CD4-positive, alpha-beta T cell (primary cell): ENCODE measurements around the gene MEFV. TPM values are rescaled to one million over a fixed set of nuclear protein-coding genes. Genes with fewer than 3 reads are reported as not detected.
"Not testable (repeated sequence)": the region's sequence is repeated elsewhere in the genome, so short reads cannot be mapped to it uniquely, and the experiment has no call there.

Experiments
- ATAC-seq: fragments of 200-7000 bp; cut with Tn5 transposase; one replicate; pipeline ENCODE4 v1.10.0; 2022; ENCODE audit warnings: mild to moderate bottlenecking; ENCODE audit not compliant: poor library complexity
- CTCF ChIA-PET: fragments of 350-600 bp; sonication (Branson Sonifier 250); formaldehyde crosslinking; loops from one replicate; lab custom pipeline; 2021; ENCODE audit warnings: antibody characterized with exemption, inconsistent platforms; lab: Charles Lee
- POLR2A ChIA-PET: fragments of 350-600 bp; sonication (Branson Sonifier 250); formaldehyde crosslinking; loops from one replicate; lab custom pipeline; 2021; ENCODE audit warnings: antibody characterized with exemption, inconsistent platforms; lab: Charles Lee
- DNase-seq, 14 experiments: peaks; one replicate each; pipeline ENCODE4 v3.0.0-alpha.2; 2013 to 2020; ENCODE audit warnings: mixed read lengths in 2 of 14
- H3K27ac ChIP-seq, 2 donors: one replicate each; pipeline versions ENCODE4 v1.5.1 to v1.7.0; 2013; ENCODE audit warnings: low read length in 2 of 2, low read depth in 1 of 2, mild to moderate bottlenecking in 1 of 2
- H3K27me3 ChIP-seq, 2 experiments: 1 replicate in 1 of 2; 2 replicates in 1 of 2; pipeline versions ENCODE4 v1.6.1 to v1.7.0; 2013; ENCODE audit warnings: low read length in 2 of 2, control low read depth in 1 of 2, mild to moderate bottlenecking in 1 of 2, moderate library complexity in 1 of 2; ENCODE audit not compliant: insufficient read depth in 2 of 2, control insufficient read depth in 1 of 2
- H3K36me3 ChIP-seq: one replicate; pipeline ENCODE4 v1.6.1; 2013; ENCODE audit warnings: low read length, control low read depth; ENCODE audit not compliant: insufficient read depth
- H3K4me1 ChIP-seq: one replicate; pipeline ENCODE4 v1.6.1; 2013; ENCODE audit warnings: low read length, control low read depth; ENCODE audit not compliant: insufficient read depth
- H3K4me3 ChIP-seq: one replicate; pipeline ENCODE4 v1.5.1; 2013; ENCODE audit warnings: mild to moderate bottlenecking, low read length, moderate library complexity
- H3K9me3 ChIP-seq, 2 experiments: 1 replicate in 1 of 2; 2 replicates in 1 of 2; pipeline versions ENCODE4 v1.6.1 to v1.7.0; 2013; ENCODE audit warnings: low read length in 2 of 2, mild to moderate bottlenecking in 2 of 2, control low read depth in 1 of 2, moderate library complexity in 1 of 2; ENCODE audit not compliant: control insufficient read depth in 1 of 2, insufficient read depth in 1 of 2
- H3K27ac Mint-ChIP-seq: one replicate; pipeline ENCODE4 v1.8.0; 2020; ENCODE audit warnings: mixed read lengths
- H3K27me3 Mint-ChIP-seq: one replicate; pipeline ENCODE4 v1.8.0; 2021; ENCODE audit warnings: mixed read lengths
- H3K36me3 Mint-ChIP-seq: one replicate; pipeline ENCODE4 v1.8.0; 2021; ENCODE audit warnings: low read depth, mixed read lengths
- H3K4me1 Mint-ChIP-seq: one replicate; pipeline ENCODE4 v1.8.0; 2021; ENCODE audit warnings: low read depth, mixed read lengths
- H3K4me3 Mint-ChIP-seq: one replicate; pipeline ENCODE4 v1.8.0; 2020; ENCODE audit warnings: mild to moderate bottlenecking, mixed read lengths
- H3K9me3 Mint-ChIP-seq: one replicate; pipeline ENCODE4 v1.8.0; 2020; ENCODE audit warnings: mixed read lengths
- intact Hi-C, 2 experiments: fragments of 100-400 bp; cut with DNase I in 1 of 2; cut with micrococcal nuclease in 1 of 2; formaldehyde crosslinking; loops; one replicate each; pipeline versions ENCODE4 v1.15.1 to v1.9.0; 2023 to 2025; cut with DNase I, micrococcal nuclease
- total RNA-seq, 174 experiments: library from RNA in 2 of 174; stranded (reverse) in 2 of 174; gene quantifications; one replicate each; pipeline ENCODE4 v1.2.3 and lab custom pipeline; 2021 to 2026
- TF ChIP-seq, protein P1 (sequence below): fragments of 200-600 bp; IDR thresholded peaks from one replicate; pipeline ENCODE4 v1.8.0; 2022; ENCODE audit warnings: antibody characterized with exemption, mild to moderate bottlenecking

MEFV gene
- total RNA-seq, 2 experiments from 2014 or later = 0.60 to 0.73 TPM

DNA sequence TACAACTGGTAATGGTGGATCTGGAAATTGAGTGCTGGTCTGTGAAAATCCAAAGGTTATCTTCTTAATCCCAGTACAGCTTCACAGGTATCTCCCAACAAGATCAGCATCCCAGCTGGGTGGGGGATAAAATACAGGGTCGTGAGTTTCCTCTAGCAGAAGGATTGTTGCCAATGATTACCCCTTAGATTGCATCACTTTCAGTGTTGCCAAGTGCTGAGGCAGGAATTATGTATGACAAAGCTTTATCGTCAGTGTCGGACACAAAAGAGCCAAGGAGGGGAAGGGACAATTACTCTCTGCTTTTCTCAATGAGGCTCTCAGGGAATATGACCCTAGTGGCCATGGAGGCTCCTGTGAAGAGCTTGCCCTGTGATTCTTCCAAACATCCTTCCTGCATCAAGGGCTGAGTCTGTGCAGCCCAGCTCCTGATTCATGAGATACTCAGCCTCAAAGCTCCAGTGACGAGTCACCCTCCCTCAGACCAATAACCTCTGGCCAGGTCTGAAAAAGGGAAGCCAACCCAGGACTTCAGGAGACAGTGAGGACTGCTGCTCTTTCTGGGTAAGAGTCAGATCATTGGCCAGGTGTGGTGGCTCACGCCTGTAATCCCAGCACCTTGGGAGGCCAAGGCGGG lies 53.4 kb downstream of the MEFV start:
- Mint-ChIP-seq H3K4me1 (no peaks in the 10 kb centered on the region), H3K9me3 (peaks cover 3% of the 10 kb centered on the region), H3K36me3 (no peaks in the 10 kb centered on the region), H3K27me3 (peaks cover 17% of the 10 kb centered on the region), H3K27ac (no peak overlapping the region), H3K4me3 (no peak overlapping the region)
- ChIA-PET CTCF (no interaction called here), POLR2A (interaction anchor here (0.9 to 1.4 kb wide), 3 partner anchors 12 to 80 kb away, joined by 3 read pairs; no protein-coding TSS in a partner anchor)
- H3K27ac ChIP-seq = no peak overlapping the region
- DNase-seq = no peak
- no peak overlapping the region for H3K4me3 ChIP-seq
- no peaks in the 10 kb centered on the region for H3K27me3 ChIP-seq
- intact Hi-C loops = no loop called here
- TF ChIP-seq, protein P1, sequence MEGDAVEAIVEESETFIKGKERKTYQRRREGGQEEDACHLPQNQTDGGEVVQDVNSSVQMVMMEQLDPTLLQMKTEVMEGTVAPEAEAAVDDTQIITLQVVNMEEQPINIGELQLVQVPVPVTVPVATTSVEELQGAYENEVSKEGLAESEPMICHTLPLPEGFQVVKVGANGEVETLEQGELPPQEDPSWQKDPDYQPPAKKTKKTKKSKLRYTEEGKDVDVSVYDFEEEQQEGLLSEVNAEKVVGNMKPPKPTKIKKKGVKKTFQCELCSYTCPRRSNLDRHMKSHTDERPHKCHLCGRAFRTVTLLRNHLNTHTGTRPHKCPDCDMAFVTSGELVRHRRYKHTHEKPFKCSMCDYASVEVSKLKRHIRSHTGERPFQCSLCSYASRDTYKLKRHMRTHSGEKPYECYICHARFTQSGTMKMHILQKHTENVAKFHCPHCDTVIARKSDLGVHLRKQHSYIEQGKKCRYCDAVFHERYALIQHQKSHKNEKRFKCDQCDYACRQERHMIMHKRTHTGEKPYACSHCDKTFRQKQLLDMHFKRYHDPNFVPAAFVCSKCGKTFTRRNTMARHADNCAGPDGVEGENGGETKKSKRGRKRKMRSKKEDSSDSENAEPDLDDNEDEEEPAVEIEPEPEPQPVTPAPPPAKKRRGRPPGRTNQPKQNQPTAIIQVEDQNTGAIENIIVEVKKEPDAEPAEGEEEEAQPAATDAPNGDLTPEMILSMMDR = no peak
- no peaks in the 10 kb centered on the region for H3K36me3 ChIP-seq
- H3K4me1 ChIP-seq = no peaks in the 10 kb centered on the region
- peaks cover 11 to 19% of the 10 kb centered on the region in 2 experiments for H3K9me3 ChIP-seq
- no peak for ATAC-seq

DNA sequence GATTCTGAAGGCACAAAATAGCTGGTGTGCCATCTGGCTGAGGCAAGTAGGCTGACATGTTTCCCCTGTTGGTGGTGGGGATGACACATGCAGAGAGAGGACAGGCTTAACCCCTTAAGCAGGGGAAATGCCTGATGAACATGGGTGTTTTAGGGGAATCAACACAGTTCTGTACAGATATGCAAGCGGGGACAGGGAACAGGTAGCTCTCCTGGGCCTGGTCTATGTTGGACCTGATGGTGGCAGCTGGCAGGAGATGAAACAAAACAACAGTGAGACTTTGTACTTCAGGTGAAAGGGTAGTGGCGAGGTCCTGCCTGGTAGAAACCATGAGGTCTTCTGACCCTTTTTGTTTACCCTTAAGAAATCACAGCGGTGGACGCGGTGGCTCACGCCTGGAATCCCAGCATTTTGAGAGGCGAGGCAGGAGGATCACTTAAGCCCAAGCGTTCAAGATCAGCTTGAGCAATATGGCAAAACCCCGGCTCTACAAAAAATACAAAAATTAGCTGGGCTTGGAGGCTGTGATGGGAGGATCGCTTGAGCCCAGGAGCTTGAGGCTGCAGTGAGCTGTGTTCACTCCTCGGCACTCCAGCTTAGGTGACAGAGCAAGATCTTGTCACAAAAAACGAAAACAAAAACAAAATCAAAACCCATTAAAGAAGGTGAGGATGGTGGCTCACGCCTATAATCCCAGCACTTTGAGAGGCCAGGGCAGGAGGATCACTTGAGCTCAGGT lies 57.9 kb downstream of the MEFV start:
- Mint-ChIP-seq H3K27ac (no peak overlapping the region), H3K4me1 (no peaks in the 10 kb centered on the region), H3K9me3 (no peaks in the 10 kb centered on the region), H3K36me3 (no peaks in the 10 kb centered on the region), H3K4me3 (no peak overlapping the region), H3K27me3 (peaks cover 36% of the 10 kb centered on the region)
- ChIA-PET POLR2A (interaction anchor here (0.9 to 1.3 kb wide), 2 partner anchors 17 to 139 kb away, joined by 3 read pairs; no protein-coding TSS in a partner anchor), CTCF (interaction anchor here (1.1 kb wide), 1 partner anchor 10 kb away, joined by 4 read pairs; no protein-coding TSS in a partner anchor)
- DNase-seq (no peak), ATAC-seq (no peak)
- H3K36me3 ChIP-seq = no peaks in the 10 kb centered on the region
- no peak overlapping the region for H3K27ac ChIP-seq
- H3K4me3 ChIP-seq = no peak overlapping the region
- H3K4me1 ChIP-seq = no peaks in the 10 kb centered on the region
- intact Hi-C loops = no loop called here
- TF ChIP-seq, protein P1 = no peak
- H3K27me3 ChIP-seq = peaks cover 18 to 30% of the 10 kb centered on the region in 2 experiments
- H3K9me3 ChIP-seq = peaks cover 0 to 12% of the 10 kb centered on the region in 2 experiments

DNA sequence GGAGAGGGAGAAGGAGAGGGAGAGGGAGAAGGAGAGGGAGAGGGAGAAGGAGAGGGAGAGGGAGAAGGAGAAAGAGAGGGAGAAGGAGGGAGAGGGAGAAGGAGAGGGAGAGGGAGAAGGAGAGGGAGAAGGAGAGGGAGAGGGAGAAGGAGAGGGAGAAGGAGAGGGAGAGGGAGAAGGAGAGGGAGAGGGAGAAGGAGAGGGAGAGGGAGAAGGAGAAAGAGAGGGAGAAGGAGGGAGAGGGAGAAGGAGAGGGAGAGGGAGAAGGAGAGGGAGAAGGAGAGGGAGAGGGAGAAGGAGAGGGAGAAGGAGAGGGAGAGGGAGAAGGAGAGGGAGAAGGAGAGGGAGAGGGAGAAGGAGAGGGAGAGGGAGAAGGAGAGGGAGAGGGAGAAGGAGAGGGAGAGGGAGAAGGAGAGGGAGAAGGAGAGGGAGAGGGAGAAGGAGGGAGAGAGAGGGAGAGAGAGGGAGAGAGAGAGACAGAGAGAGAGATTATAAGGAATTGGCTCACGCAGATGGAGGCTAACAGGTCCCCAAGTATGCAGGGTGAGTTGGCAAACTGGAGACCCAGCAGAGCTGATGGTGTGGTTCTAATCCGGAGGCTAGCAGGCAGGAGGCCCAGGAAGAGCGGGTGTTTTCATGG lies 58.6 kb downstream of the MEFV start:
- Histone ChIP-seq H3K9me3 (peaks cover 0 to 19% of the 10 kb centered on the region in 2 experiments), H3K27me3 (peaks cover 25 to 37% of the 10 kb centered on the region in 2 experiments)
- H3K4me1 Mint-ChIP-seq, H3K36me3 Mint-ChIP-seq, DNase-seq, H3K36me3 ChIP-seq, H3K27ac Mint-ChIP-seq, H3K27ac ChIP-seq, H3K4me1 ChIP-seq, H3K4me3 ChIP-seq, H3K9me3 Mint-ChIP-seq, ATAC-seq, CTCF ChIA-PET, POLR2A ChIA-PET, H3K4me3 Mint-ChIP-seq, intact Hi-C loops: not testable (repeated sequence)
- H3K27me3 Mint-ChIP-seq = peaks cover 41% of the 10 kb centered on the region
